GM12878 (cell line): ENCODE results near the gene RAPGEF3. TPM values are rescaled to one million over a fixed set of nuclear protein-coding genes. Genes with fewer than 3 reads are reported as not detected.

ENCODE experiments used
- BACH1 ChIP-seq: fragments of 450-650 bp; IDR thresholded peaks from 2 replicates; pipeline ENCODE4 v1.6.1; 2017; ENCODE audit warnings: mild to moderate bottlenecking, borderline replicate concordance
- BRCA1 ChIP-seq: IDR thresholded peaks from 2 replicates; pipeline ENCODE4 v1.6.1; 2011; ENCODE audit warnings: low read depth, low read length, improper control_type of control experiment
- CEBPB ChIP-seq, 2 experiments: fragments of 150-350 bp in 1 of 2; IDR thresholded peaks; 2 replicates each; pipeline ENCODE4 v1.6.1; 2012 to 2014; ENCODE audit warnings: low read depth in 2 of 2, low read length in 2 of 2, borderline replicate concordance in 1 of 2, inconsistent platforms in 1 of 2
- EED ChIP-seq: sonication (generic); IDR thresholded peaks from 2 replicates; pipeline ENCODE4 v1.6.1; 2016; ENCODE audit warnings: antibody characterized with exemption, low read depth
- EP300 ChIP-seq, 2 experiments: fragments of 150-350 bp in 1 of 2; IDR thresholded peaks; 2 replicates each; pipeline ENCODE4 v1.6.1; 2011 to 2012; ENCODE audit warnings: low read depth in 2 of 2, low read length in 2 of 2, borderline replicate concordance in 1 of 2, improper control_type of control experiment in 1 of 2, inconsistent platforms in 1 of 2; ENCODE audit not compliant: control insufficient read depth in 1 of 2
- GABPA ChIP-seq: IDR thresholded peaks from 2 replicates; pipeline ENCODE4 v1.6.1; 2014; ENCODE audit warnings: antibody characterized with exemption, low read depth, mild to moderate bottlenecking, inconsistent platforms
- GATAD2B ChIP-seq: fragments of 450-650 bp; conservative IDR thresholded peaks from 2 replicates; pipeline ENCODE4 v1.6.1; 2017; ENCODE audit warnings: low read depth, mild to moderate bottlenecking, moderate library complexity
- MYB ChIP-seq: fragments of 150-350 bp; IDR thresholded peaks from 2 replicates; pipeline ENCODE4 v1.6.1; 2014; ENCODE audit warnings: mild to moderate bottlenecking, low read depth, low read length, borderline replicate concordance
- POLR2AphosphoS2 ChIP-seq: IDR thresholded peaks from 2 replicates; pipeline ENCODE4 v1.6.1; 2011; ENCODE audit warnings: low read depth, mild to moderate bottlenecking, low read length, improper control_type of control experiment, moderate library complexity
- RB1 ChIP-seq: fragments of 450-650 bp; formaldehyde crosslinking; IDR thresholded peaks from 2 replicates; pipeline ENCODE4 v1.6.1; 2017; ENCODE audit warnings: mild to moderate bottlenecking, borderline replicate concordance
- SMC3 ChIP-seq: IDR thresholded peaks from 2 replicates; pipeline ENCODE4 v1.6.1; 2011; ENCODE audit warnings: low read length, improper control_type of control experiment, borderline replicate concordance
- TCF12 ChIP-seq: IDR thresholded peaks from 2 replicates; pipeline ENCODE4 v1.6.1; 2011; ENCODE audit warnings: low read depth, mild to moderate bottlenecking, low read length
- WRNIP1 ChIP-seq: IDR thresholded peaks from 2 replicates; pipeline ENCODE4 v1.6.1; 2011; ENCODE audit warnings: low read depth, low read length, improper control_type of control experiment, borderline replicate concordance
- YY1 ChIP-seq: IDR thresholded peaks from 2 replicates; pipeline ENCODE4 v1.6.1; 2011; ENCODE audit warnings: low read depth, mild to moderate bottlenecking, low read length
- ZNF207 ChIP-seq: fragments of 450-650 bp; IDR thresholded peaks from 2 replicates; pipeline ENCODE4 v1.6.1; 2014; ENCODE audit warnings: antibody characterized with exemption, mild to moderate bottlenecking, borderline replicate concordance
- ZNF622 ChIP-seq: fragments of 450-650 bp; IDR thresholded peaks from 2 replicates; pipeline ENCODE4 v1.6.1; 2017; ENCODE audit warnings: mild to moderate bottlenecking, inconsistent platforms
- polyA plus RNA-seq, 11 experiments: library from polyadenylated mRNA; depleted of rRNA in 4 of 11; unstranded in 6 of 11; stranded (reverse) in 5 of 11; fragments of >200 nt; fragmentation: Nextera tagmentation in 4 of 11; fragmentation: Illumina TruSeq in 1 of 11; extraction: Ambion mirVana in 4 of 11; extraction: Trizol in 1 of 11; gene quantifications; 1 replicate in 1 of 11; 2 replicates in 10 of 11; pipeline versions ENCODE4 v1.2.1 to v1.2.3, GENCODE V29; 2011 to 2016; ENCODE audit warnings: inconsistent platforms in 2 of 11, missing spikeins in 2 of 11, low read depth in 1 of 11
- total RNA-seq, 4 experiments: library from RNA; depleted of rRNA in 3 of 4; stranded (reverse); fragments of >200 nt in 3 of 4; fragmentation: Illumina TruSeq in 1 of 4; extraction: Trizol in 1 of 4; gene quantifications; 2 replicates each; pipeline versions ENCODE4 v1.2.1 to v1.2.3, GENCODE V29; 2013 to 2021
- TF ChIP-seq, protein P1 (sequence below): fragments of 450-650 bp; IDR thresholded peaks from 2 replicates; pipeline ENCODE4 v1.6.1; 2016; ENCODE audit warnings: mild to moderate bottlenecking, moderate library complexity, borderline replicate concordance
- TF ChIP-seq, protein P2 (sequence below): fragments of 150-350 bp; IDR thresholded peaks from 2 replicates; pipeline ENCODE4 v1.6.1; 2014; ENCODE audit warnings: mild to moderate bottlenecking, low read depth, low read length
- TF ChIP-seq, protein P3 (sequence below): IDR thresholded peaks from 2 replicates; pipeline ENCODE4 v1.6.1; 2012; ENCODE audit warnings: mild to moderate bottlenecking, low read depth, low read length

Gene RAPGEF3
- total and polyA plus RNA-seq, 10 of the 15 experiments (the other 5 are each of a cell fraction or from before 2014, with no cell fraction given) = 0.02 to 0.92 (median 0.31) TPM; not detected in 2

DNA sequence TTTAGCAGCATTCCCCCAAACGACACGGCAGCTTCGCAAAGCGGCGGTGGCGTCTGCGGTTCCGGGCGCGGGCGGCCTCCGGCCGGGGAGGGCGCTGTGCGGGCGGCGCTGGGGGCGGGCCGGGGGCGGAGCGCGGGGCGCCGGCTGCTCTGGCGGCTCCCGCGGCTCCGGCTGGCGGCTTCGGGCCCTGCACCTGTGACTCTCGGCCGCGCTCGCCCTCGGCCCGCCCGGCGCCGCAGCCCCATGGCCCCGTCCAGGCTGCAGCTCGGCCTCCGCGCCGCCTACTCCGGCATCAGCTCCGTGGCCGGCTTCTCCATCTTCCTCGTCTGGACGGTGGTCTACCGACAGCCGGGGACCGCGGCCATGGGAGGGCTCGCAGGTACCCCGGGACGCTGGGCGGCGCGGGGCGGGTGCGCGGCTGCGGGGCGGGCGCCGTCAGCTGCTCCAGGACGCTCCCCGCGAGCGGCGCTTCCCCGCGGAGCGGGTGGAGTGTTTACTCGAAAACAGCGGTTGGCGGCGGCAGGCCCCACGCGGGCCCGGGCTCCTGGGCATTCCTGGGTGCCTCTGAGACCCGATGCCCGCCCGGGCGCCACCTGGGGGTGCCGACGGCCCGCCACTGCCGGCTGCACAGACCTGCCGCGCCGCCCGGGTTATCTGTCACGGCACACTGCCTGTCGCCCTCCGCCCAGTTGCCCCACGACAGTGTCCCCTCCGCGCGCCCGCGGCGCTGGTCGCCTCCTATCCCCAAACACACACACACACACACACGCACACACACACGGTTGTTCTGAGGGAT is 14.6 kb upstream of the RAPGEF3 start, which contains the start of gene SLC48A1 (continued):
- TF ChIP-seq, protein P1, sequence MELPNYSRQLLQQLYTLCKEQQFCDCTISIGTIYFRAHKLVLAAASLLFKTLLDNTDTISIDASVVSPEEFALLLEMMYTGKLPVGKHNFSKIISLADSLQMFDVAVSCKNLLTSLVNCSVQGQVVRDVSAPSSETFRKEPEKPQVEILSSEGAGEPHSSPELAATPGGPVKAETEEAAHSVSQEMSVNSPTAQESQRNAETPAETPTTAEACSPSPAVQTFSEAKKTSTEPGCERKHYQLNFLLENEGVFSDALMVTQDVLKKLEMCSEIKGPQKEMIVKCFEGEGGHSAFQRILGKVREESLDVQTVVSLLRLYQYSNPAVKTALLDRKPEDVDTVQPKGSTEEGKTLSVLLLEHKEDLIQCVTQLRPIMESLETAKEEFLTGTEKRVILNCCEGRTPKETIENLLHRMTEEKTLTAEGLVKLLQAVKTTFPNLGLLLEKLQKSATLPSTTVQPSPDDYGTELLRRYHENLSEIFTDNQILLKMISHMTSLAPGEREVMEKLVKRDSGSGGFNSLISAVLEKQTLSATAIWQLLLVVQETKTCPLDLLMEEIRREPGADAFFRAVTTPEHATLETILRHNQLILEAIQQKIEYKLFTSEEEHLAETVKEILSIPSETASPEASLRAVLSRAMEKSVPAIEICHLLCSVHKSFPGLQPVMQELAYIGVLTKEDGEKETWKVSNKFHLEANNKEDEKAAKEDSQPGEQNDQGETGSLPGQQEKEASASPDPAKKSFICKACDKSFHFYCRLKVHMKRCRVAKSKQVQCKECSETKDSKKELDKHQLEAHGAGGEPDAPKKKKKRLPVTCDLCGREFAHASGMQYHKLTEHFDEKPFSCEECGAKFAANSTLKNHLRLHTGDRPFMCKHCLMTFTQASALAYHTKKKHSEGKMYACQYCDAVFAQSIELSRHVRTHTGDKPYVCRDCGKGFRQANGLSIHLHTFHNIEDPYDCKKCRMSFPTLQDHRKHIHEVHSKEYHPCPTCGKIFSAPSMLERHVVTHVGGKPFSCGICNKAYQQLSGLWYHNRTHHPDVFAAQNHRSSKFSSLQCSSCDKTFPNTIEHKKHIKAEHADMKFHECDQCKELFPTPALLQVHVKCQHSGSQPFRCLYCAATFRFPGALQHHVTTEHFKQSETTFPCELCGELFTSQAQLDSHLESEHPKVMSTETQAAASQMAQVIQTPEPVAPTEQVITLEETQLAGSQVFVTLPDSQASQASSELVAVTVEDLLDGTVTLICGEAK = no peak
- TF ChIP-seq CEBPB (IDR thresholded peaks at IDR 0.05; ENCODE audit: borderline replicate concordance in 1 of 2, low read depth in 2 of 2, low read length in 2 of 2) (no peak), RB1 (peak; percentile 22; the same call in 1 of the 2 replicates), YY1 (peak; percentile 23; the same call in 1 of the 2 replicates), TCF12 (0 out of 2 replicates have a peak, but pooled peaks have one; percentile 53), MYB (no peak), WRNIP1 (no peak), GABPA (no peak), EP300 (IDR thresholded peaks at IDR 0.05; ENCODE audit: borderline replicate concordance in 1 of 2, control insufficient read depth in 1 of 2, low read depth in 2 of 2, low read length in 2 of 2) (no peak), SMC3 (no peak), ZNF622 (no peak), EED (no peak), GATAD2B (peak; percentile 74), BACH1 (peak; percentile 42; the same call in 1 of the 2 replicates), BRCA1 (no peak), POLR2AphosphoS2 (no peak), ZNF207 (no peak)
- TF ChIP-seq, protein P2, sequence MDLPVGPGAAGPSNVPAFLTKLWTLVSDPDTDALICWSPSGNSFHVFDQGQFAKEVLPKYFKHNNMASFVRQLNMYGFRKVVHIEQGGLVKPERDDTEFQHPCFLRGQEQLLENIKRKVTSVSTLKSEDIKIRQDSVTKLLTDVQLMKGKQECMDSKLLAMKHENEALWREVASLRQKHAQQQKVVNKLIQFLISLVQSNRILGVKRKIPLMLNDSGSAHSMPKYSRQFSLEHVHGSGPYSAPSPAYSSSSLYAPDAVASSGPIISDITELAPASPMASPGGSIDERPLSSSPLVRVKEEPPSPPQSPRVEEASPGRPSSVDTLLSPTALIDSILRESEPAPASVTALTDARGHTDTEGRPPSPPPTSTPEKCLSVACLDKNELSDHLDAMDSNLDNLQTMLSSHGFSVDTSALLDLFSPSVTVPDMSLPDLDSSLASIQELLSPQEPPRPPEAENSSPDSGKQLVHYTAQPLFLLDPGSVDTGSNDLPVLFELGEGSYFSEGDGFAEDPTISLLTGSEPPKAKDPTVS = no peak
- TF ChIP-seq, protein P3, sequence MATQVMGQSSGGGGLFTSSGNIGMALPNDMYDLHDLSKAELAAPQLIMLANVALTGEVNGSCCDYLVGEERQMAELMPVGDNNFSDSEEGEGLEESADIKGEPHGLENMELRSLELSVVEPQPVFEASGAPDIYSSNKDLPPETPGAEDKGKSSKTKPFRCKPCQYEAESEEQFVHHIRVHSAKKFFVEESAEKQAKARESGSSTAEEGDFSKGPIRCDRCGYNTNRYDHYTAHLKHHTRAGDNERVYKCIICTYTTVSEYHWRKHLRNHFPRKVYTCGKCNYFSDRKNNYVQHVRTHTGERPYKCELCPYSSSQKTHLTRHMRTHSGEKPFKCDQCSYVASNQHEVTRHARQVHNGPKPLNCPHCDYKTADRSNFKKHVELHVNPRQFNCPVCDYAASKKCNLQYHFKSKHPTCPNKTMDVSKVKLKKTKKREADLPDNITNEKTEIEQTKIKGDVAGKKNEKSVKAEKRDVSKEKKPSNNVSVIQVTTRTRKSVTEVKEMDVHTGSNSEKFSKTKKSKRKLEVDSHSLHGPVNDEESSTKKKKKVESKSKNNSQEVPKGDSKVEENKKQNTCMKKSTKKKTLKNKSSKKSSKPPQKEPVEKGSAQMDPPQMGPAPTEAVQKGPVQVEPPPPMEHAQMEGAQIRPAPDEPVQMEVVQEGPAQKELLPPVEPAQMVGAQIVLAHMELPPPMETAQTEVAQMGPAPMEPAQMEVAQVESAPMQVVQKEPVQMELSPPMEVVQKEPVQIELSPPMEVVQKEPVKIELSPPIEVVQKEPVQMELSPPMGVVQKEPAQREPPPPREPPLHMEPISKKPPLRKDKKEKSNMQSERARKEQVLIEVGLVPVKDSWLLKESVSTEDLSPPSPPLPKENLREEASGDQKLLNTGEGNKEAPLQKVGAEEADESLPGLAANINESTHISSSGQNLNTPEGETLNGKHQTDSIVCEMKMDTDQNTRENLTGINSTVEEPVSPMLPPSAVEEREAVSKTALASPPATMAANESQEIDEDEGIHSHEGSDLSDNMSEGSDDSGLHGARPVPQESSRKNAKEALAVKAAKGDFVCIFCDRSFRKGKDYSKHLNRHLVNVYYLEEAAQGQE = no peak
